Sigmoid colon (tissue), 7 donors: ENCODE measurements around the gene NRF1. TPM values are rescaled to one million over a fixed set of nuclear protein-coding genes. Genes with fewer than 3 reads are reported as not detected.

Experiments
- DNase-seq: peaks from one replicate; pipeline ENCODE4 v3.0.0-alpha.2; 2019
- H3K27ac ChIP-seq, 4 donors: fragments of 200-600 bp; sonication (generic); one replicate each; pipeline ENCODE4 v1.5.1; 2016 to 2019; ENCODE audit warnings: mild to moderate bottlenecking in 1 of 4
- H3K27me3 ChIP-seq, 3 donors: fragments of 200-600 bp; sonication (generic); one replicate each; pipeline ENCODE4 v1.5.1; 2019; ENCODE audit warnings: mild to moderate bottlenecking in 1 of 3
- H3K36me3 ChIP-seq, 4 donors: fragments of 200-600 bp; sonication (generic); one replicate each; pipeline ENCODE4 v1.5.1; 2016 to 2019
- H3K4me1 ChIP-seq, 4 donors: fragments of 200-600 bp; sonication (generic); one replicate each; pipeline ENCODE4 v1.5.1; 2017 to 2019
- H3K4me3 ChIP-seq, 4 donors: fragments of 200-600 bp; sonication (generic); one replicate each; pipeline ENCODE4 v1.5.1; 2017 to 2019; ENCODE audit warnings: mild to moderate bottlenecking in 2 of 4, moderate library complexity in 1 of 4
- H3K9me3 ChIP-seq, 4 donors: fragments of 200-600 bp in 3 of 4; sonication (generic) in 3 of 4; one replicate each; pipeline versions ENCODE4 v1.5.1 to v1.6.1; 2013 to 2019
- CTCF ChIP-seq, 4 experiments: fragments of 450-650 bp in 3 of 4; fragments of 200-600 bp in 1 of 4; IDR thresholded peaks; one replicate each; pipeline ENCODE4 v1.5.1; 2016 to 2019; ENCODE audit warnings: antibody characterized with exemption in 4 of 4, mild to moderate bottlenecking in 3 of 4, moderate library complexity in 2 of 4
- EP300 ChIP-seq, 4 donors: sonication (generic); formaldehyde crosslinking; IDR thresholded peaks; one replicate each; pipeline ENCODE4 v1.6.1; 2017; ENCODE audit warnings: antibody characterized with exemption in 4 of 4
- POLR2A ChIP-seq, 2 donors: fragments of 450-650 bp; IDR thresholded peaks; one replicate each; pipeline ENCODE4 v1.6.1; 2016; ENCODE audit warnings: antibody characterized with exemption in 2 of 2, mild to moderate bottlenecking in 2 of 2, moderate library complexity in 2 of 2
- POLR2AphosphoS5 ChIP-seq, 4 donors: sonication (generic); formaldehyde crosslinking; IDR thresholded peaks; one replicate each; pipeline ENCODE4 v1.6.1; 2017; ENCODE audit warnings: antibody characterized with exemption in 4 of 4
- whole genome bisulfite sequencing, 2 donors: extraction: QIAGEN DNeasy Blood & Tissue Kit; methylation state at CpG; one replicate each; pipeline ENCODE4 v1.1.7; 2013; 5-methylcytosine and 5-hydroxymethylcytosine counted together
- intact Hi-C: fragments of 100-400 bp; cut with DNase I; formaldehyde crosslinking; loops from one replicate; pipeline ENCODE4 v1.15.1; 2023
- polyA plus RNA-seq, 3 donors: library from polyadenylated mRNA; stranded (reverse); fragments of 200-250 nt; gene quantifications; one replicate each; pipeline ENCODE4 v1.2.3, GENCODE V29; 2013
- total RNA-seq, 4 donors: library from RNA; depleted of rRNA; stranded (reverse); fragments of >200 nt; gene quantifications; one replicate each; pipeline ENCODE4 v1.1.0, GENCODE V29; 2016
- donor health status: healthy with polysubstance abuse.
- donor health status: Bipolar disorder and iron deficiency.
- donor health status: healthy.

Gene NRF1
- total and polyA plus RNA-seq, 7 donors, result 4.8 to 18.1 (median 15.0) TPM

- TF ChIP-seq EP300 (IDR thresholded peaks at IDR 0.05), result no peak
- TF ChIP-seq POLR2A (IDR thresholded peaks at IDR 0.05), result no peak
- TF ChIP-seq CTCF (IDR thresholded peaks at IDR 0.05), result no peak
- TF ChIP-seq POLR2AphosphoS5 (IDR thresholded peaks at IDR 0.05), result no peak
- Histone ChIP-seq H3K4me1 (no peaks in the 10 kb centered on the region), H3K9me3 (no peaks in the 10 kb centered on the region), H3K27me3 (no peaks in the 10 kb centered on the region), H3K4me3 (no peak overlapping the region), H3K27ac (no peak overlapping the region), H3K36me3 (peaks cover 0 to 21% (median 7%) of the 10 kb centered on the region in 4 donors)
- WGBS, 2 donors, result 82 to 94% methylated on average over 3 of the region's 3 CpGs
- no peak for DNase-seq
- intact Hi-C loops, result no loop called here
Measured at GRCh38 chr7:129665013-129665401, 53.5 kb downstream of the NRF1 start.

GRCh38 chr7:129667116-129667515, 55.6 kb downstream of the NRF1 start:
- Histone ChIP-seq H3K27ac (no peak overlapping the region), H3K27me3 (no peaks in the 10 kb centered on the region), H3K9me3 (no peaks in the 10 kb centered on the region), H3K4me3 (no peak overlapping the region), H3K4me1 (no peaks in the 10 kb centered on the region), H3K36me3 (peaks cover 0 to 10% (median 0%) of the 10 kb centered on the region in 4 donors)
- no peak for DNase-seq
- 98 to 99% methylated on average over 4 of the region's 4 CpGs for WGBS, 2 donors
- intact Hi-C loops, result no loop called here
- TF ChIP-seq POLR2AphosphoS5 (IDR thresholded peaks at IDR 0.05) (no peak), EP300 (IDR thresholded peaks at IDR 0.05) (no peak), CTCF (IDR thresholded peaks at IDR 0.05) (no peak), POLR2A (IDR thresholded peaks at IDR 0.05) (no peak)

- no peak overlapping the region for H3K27ac ChIP-seq
- no peaks in the 10 kb centered on the region for H3K9me3 ChIP-seq
- WGBS, 2 donors, result 95 to 99% methylated on average over 1 of the region's 1 CpG
- no peak overlapping the region for H3K4me3 ChIP-seq
- peaks cover 0 to 14% (median 0%) of the 10 kb centered on the region in 4 donors for H3K36me3 ChIP-seq
- no peak for TF ChIP-seq POLR2A (IDR thresholded peaks at IDR 0.05)
- no peak for TF ChIP-seq POLR2AphosphoS5 (IDR thresholded peaks at IDR 0.05)
- no peak for TF ChIP-seq EP300 (IDR thresholded peaks at IDR 0.05)
- no peak for TF ChIP-seq CTCF (IDR thresholded peaks at IDR 0.05)
- no peaks in the 10 kb centered on the region for H3K4me1 ChIP-seq
- H3K27me3 ChIP-seq, result no peaks in the 10 kb centered on the region
- intact Hi-C loops, result no loop called here
- DNase-seq, result no peak
Measured at GRCh38 chr7:129667551-129667950, 56.0 kb downstream of the NRF1 start.

GRCh38 chr7:129669901-129670300, 58.4 kb downstream of the NRF1 start:
- intact Hi-C loops, result no loop called here

More at GRCh38 chr7:129669901-129670300, 58.4 kb downstream of the NRF1 start:
- no peaks in the 10 kb centered on the region for H3K4me1 ChIP-seq
- H3K9me3 ChIP-seq, result no peaks in the 10 kb centered on the region
- no peak overlapping the region for H3K27ac ChIP-seq
- 95 to 98% methylated on average over 2 of the region's 2 CpGs for WGBS, 2 donors
- no peak for TF ChIP-seq CTCF (IDR thresholded peaks at IDR 0.05)
- TF ChIP-seq POLR2A (IDR thresholded peaks at IDR 0.05), result no peak
- no peak for TF ChIP-seq EP300 (IDR thresholded peaks at IDR 0.05)
- no peak for TF ChIP-seq POLR2AphosphoS5 (IDR thresholded peaks at IDR 0.05)
- H3K36me3 ChIP-seq, result peaks cover 0 to 34% (median 4%) of the 10 kb centered on the region in 4 donors
- H3K27me3 ChIP-seq, result no peaks in the 10 kb centered on the region
- no peak overlapping the region for H3K4me3 ChIP-seq
- DNase-seq, result no peak
